ENCODE results near the gene AUTS2.

DNA sequence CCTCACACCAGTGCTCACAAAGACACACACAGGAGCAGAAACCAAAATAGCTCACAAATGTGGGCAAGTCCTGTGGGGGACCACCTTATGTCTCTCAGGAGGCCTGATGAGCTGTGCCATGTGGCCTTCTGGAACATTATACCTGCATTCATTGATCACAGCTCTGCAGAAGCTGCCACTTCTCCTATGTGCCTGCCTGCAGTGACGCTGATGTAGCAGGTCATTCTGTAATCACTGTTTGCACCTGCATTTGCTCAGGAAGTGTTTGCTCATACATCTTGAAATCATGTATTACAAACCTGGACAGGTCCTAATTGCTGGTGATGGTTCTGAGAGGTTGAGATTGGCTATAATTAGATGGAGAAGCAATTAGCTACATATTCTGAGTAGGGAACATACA, 310.2 kb downstream of the AUTS2 start:
- no peak for TF ChIP-seq TAF1 (IDR thresholded peaks at IDR 0.05; ENCODE audit: low read depth, low read length)
- TF ChIP-seq POLR2A (IDR thresholded peaks at IDR 0.05; ENCODE audit: low read depth, low read length) = no peak
- TF ChIP-seq PAX5 (IDR thresholded peaks at IDR 0.05; ENCODE audit: insufficient read depth, low read length, severe bottlenecking) = no peak
- no peak for TF ChIP-seq POLR2AphosphoS5 (IDR thresholded peaks at IDR 0.05; ENCODE audit: low read depth, low read length)
- no peak for TF ChIP-seq SPI1 (IDR thresholded peaks at IDR 0.05; ENCODE audit: low read depth, low read length)

Data from GM12891 (cell line).